ENCODE data around the gene CEMIP.

GRCh38 chr15:80775338-80775737, 3.8 kb upstream of the CEMIP start:
- TF ChIP-seq POLR2A (IDR thresholded peaks at IDR 0.05) (no peak), POLR2AphosphoS5 (IDR thresholded peaks at IDR 0.05) (no peak)
- TF ChIP-seq, protein P1, sequence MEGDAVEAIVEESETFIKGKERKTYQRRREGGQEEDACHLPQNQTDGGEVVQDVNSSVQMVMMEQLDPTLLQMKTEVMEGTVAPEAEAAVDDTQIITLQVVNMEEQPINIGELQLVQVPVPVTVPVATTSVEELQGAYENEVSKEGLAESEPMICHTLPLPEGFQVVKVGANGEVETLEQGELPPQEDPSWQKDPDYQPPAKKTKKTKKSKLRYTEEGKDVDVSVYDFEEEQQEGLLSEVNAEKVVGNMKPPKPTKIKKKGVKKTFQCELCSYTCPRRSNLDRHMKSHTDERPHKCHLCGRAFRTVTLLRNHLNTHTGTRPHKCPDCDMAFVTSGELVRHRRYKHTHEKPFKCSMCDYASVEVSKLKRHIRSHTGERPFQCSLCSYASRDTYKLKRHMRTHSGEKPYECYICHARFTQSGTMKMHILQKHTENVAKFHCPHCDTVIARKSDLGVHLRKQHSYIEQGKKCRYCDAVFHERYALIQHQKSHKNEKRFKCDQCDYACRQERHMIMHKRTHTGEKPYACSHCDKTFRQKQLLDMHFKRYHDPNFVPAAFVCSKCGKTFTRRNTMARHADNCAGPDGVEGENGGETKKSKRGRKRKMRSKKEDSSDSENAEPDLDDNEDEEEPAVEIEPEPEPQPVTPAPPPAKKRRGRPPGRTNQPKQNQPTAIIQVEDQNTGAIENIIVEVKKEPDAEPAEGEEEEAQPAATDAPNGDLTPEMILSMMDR (IDR thresholded peaks at IDR 0.05), result no peak

Measured in breast epithelium (tissue), 3 donors.